HG03064 (cell line): ENCODE data around the gene RAI2.
A peak's percentile ranks its signal among the peaks of the same experiment; 100 is the strongest.
"Not testable (repeated sequence)": the region's sequence is repeated elsewhere in the genome, so short reads cannot be mapped to it uniquely, and the experiment has no call there.

Source experiments
- ATAC-seq: cut with Tn5 transposase; IDR thresholded peaks from one replicate; pipeline ENCODE4 v1.9.1; 2021; ENCODE audit warnings: low read depth; ENCODE audit not compliant: unreplicated experiment

Gene RAI2

DNA sequence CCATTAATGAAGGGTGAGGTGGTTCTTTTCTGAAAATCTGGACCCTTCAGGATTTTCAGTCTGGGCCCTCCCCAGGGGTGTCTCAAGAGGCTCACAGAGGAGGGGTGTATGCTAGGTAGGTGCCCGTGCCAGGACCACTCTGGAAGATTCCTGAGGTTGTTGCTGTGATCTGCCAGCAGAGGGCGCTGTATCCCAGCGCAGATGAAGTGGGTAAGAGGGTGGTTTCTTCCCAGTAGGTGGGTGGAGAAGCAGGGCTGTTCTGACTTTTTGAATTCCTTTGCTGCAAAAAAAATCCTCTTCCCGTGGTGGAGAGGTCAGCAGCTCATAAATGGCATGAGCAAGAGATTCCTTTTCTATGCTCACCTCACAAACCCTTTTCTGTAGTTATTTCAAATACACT is 72.7 kb downstream of the RAI2 start:
- no peak for ATAC-seq

DNA sequence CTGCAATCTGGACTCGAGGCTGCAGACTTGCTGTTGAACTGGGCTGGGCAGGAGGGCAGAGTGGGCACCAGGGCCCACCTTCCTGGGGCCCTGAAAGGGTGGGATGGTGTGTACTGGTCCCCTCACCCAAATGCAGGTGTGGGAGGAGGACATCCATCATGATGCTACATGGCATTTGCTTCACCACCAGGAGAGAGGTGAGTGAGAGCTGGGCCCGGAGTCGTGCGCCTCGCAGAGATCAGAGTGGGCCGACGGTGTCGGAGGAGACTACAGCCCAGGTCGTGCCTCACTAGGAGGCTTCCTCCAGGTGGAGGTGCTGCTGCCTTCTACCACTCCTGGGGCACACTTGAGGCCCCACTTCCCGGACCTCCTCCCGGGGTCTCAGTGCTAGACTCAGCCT is 73.5 kb downstream of the RAI2 start:
- ATAC-seq, result no peak

DNA sequence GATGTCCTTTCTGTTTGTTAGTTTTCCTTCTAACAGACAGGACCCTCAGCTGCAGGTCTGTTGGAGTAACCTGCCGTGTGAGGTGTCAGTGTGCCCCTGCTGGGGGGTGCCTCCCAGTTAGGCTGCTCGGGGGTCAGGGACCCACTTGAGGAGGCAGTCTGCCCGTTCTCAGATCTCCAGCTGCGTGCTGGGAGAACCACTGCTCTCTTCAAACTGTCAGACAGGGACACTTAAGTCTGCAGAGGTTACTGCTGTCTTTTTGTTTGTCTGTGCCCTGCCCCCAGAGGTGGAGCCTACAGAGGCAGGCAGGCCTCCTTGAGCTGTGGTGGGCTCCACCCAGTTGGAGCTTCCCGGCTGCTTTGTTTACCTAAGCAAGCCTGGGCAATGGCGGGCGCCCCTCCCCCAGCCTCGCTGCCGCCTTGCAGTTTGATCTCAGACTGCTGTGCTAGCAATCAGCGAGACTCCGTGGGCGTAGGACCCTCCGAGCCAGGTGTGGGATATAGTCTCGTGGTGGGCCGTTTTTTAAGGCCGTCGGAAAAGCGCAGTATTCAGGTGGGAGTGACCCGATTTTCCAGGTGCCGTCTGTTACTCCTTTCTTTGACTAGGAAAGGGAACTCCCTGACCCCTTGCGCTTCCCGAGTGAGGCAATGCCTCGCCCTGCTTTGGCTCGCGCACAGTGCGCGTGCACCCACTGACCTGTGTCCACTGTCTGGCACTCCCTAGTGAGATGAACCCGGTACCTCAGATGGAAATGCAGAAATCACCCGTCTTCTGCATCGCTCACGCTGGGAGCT is 74.3 kb downstream of the RAI2 start:
- not testable (repeated sequence) for ATAC-seq

DNA sequence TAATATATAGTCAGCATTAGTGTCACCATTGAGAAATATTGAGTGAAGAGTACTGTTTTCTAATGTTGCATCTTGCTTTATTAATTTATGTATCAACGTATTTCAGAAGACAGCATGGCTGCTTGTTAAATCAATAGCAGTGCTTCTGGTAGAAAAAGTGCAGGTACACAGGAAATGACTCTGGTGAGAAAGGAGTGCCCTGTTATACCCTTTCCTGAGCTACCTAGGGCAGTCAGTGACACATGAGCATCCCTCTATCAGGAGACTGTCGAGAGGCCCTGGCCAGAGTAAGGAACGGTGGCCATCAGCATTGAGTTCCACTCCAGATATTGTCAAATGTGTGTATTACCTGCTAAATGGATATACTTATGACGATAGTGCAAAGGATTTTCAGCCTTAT is 81.7 kb downstream of the RAI2 start:
- no peak for ATAC-seq

DNA sequence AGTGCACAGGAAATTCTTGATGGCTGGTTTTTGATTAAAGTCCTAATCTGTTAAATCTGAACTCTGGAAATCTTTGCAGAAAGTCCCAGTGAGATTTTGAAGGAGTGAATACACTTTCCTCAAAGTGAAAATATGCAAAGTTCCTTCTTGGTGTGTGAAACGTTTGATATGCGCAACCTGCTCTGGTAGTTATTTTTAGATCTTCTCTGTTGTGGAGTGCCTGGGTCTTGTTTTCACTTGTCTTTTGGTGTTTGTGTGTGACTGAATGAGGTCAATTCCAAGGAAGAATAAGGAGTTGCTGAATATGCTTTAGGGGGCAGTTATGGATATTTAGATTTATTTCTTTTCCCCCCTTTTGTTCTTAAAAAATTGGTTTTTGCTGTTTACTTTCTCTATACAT is 82.1 kb downstream of the RAI2 start:
- no peak for ATAC-seq

DNA sequence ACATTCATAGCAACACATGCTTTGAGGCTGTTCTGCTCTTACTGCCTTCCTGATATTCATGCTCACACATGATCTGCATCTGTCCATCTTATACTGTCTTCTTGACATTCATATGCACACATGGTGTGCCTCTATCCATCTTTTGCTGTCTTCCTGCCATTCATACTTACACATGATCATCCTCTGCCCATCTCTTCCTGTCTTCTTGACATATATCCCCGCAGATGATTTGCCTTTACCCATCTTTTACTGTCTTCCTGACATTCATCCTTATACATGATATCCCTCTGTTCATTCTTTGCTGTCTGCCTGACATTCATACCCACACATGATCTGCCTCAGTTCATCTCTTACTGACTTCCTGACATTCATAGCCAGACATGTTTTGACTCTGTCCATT is 87.0 kb downstream of the RAI2 start:
- ATAC-seq, result no peak

DNA sequence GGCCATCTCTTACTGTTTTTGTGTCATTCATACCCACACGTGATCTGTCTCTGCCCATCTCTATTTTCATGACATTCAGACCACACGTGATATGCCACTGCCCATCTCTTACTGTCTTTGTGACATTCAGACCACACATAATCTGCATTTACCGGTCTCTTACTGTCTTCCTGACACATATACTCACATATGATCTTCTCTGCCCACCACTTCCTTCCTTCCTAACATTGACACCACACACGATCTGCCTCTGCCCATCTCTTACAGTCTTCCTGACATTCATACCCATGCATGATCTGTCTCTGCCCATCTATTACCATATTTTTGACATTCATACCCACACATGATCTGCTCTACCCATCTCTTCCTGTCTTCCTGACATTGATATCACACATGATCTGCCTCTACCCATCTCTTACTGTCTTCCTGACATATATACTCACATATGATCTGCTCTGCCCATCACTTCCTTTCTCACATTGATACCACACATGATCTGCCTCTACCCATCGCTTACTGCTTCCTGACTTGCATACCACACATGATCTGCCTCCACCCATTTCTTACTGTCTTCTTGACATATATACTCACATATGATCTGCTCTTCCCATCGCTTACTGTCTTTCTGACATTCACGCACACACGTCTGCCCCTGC is 87.7 kb downstream of the RAI2 start:
- ATAC-seq, result no peak

DNA sequence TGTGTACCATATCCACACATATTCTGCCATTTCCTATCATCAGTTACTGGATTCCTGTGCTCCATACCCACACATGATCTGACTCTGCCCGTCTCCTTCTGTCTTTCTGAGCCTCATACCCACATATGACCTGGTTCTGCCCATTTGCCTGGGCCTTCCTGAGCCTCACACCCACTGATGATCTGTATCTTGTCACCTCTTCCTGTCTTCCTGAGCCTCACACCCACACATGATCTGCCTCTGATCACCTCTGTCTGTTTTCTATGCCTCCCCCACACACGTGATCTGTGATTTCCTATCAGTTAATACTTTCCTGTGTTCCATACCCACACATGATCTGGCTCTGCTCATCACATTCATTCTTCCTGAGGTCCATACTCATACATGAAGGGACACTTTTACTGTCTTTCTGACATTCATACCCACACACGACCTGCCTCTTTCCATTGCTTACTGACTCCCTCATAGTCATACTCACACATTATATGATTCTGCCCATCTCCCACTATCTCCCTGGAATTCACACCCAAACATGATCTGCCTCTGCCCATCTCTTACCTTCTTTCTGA is 91.3 kb downstream of the RAI2 start:
- no peak for ATAC-seq

DNA sequence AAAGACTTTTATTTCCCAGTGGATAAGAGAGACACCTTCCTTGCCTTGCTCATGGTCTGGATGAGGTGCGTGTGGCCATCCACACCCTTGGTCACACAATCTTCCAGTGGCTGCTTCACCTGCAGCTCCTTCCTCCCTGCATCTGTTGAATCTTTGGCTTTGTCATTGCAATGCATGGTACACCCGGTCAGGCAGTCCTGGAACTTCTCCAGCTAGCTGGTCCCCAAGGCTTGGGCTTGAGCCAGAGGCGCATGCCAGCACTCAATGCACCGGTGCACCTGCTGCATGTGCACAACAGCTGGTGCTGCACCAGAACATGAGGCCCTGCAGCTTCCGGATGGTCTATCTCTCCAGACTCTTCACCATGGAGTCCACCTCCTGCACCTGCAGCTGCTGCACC is 92.1 kb downstream of the RAI2 start:
- ATAC-seq, result no peak

DNA sequence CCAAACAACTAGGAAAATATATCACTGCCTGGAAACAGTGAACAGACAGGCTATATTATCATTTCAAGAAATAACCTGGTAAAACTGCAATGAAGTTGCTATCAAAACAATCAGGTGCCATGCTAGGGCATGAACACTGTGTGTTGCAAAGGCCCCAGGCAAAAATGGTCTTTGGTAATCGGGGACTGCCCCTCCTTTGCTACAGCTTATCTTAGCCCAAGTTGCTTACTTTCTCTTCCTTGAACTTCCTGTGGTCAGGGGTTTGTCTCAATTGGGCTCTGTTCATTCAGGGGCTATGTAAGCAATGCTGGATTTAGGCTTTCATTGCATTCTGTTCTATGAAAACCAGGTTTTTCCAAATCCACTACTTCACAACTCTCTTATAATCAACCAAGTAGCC is 93.4 kb downstream of the RAI2 start:
- no peak for ATAC-seq

DNA sequence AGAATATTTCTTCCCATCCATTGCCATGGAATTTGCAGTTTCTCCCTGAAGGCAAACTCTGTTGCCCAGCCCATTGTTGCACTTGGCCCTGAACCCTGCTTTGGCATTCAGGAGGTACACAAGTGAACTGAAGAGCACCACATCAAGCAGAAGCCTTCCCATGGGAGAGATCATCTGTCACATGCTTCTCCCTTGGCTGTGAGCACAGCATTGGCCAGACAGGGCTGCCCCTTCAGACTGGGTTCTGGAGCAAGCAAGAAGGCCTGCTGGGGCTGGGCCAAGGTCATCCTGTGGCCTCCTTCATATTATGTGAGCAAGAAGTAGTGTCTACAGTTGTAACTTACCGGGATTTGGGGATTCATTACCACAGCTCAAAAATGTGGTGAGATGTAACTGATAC is 101.1 kb downstream of the RAI2 start:
- no peak for ATAC-seq

DNA sequence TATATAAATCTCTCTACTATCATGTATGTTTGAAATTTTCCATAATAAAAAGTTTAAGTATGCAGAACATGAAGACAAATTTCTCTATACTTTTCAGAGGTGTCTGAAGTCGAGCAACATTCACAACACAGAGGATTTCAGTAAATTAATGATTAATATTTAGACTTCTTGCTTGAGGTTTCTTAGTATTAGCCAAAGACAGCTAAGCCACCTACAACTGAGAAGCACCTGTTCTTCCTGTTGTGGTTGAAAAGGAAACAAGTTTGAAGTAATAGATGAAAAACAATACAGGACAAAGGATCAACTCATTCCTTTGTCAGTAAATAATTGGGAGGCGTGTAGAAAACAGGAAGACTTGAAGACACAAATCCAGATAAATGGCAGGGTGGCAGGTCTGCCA is 102.7 kb downstream of the RAI2 start:
- peak; percentile 96 for ATAC-seq

DNA sequence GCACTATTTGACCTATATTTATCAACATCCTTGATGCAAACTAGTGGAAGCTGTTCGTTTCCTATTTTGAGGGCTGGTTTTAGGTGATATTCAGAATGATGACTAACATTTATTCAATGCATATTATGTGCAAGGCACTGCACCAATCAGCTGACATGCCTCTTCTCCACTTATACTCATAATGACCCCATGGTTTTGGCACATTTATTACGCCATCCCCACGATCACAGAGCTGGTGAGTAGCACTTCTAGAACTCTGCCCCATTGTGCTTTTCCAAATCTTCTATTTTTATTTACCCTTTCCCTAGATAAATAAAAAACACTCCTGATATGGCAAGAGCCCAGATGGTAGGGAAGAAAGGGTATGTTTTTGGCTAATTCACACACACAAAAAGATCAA is 110.7 kb downstream of the RAI2 start:
- ATAC-seq, result no peak
